ENCODE measurements around the gene SLC27A4. TPM values are rescaled to one million over a fixed set of nuclear protein-coding genes. Genes with fewer than 3 reads are reported as not detected.

SLC27A4 gene
- total RNA-seq, result 11.5 TPM

DNA sequence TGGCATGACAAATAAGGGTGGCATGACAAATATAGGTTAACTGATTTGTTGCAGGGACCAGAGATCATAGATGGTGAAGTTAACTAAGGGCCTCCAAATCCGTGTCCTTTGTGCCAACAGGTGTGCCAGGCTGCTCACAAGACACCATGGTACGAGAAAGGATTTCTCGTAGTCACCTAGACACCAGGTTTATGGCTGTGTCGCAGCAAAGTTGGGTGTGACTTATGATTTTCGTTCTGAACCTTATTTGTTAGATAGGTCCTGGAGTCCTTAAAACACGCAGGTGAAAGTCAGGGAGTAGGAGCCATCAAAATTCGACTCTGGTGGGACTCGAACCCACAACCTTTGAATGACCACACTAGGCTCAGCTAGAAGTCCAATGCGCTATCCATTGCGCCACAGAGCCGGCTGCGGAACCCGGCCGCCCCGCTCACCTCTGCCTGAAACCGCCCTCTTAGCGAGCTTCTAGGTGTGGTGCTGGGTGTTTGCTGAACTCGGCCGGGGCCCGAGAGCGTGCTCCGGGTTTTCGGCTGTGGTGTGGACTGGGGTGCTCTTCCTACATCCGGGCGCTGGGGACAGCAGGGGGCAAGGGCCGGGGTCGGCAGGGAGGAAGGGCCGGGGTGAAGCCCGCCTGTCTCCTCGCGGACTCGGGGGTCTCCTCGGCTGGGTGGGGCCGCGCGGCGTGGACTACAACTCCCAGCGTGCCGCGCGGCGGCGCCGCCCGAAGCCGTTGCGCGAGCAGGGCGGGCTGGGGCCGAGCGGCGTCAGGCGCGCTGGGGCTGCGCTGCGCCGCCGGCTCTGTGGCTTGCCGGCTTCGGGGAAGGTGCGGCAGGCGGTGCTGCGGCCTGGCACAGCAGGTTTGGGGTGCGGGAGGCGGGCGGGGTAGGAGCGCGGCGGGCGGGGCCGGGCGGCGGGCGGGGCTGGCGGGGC lies at the start of gene SLC27A4:
SLC27A4 (plus strand) TSS at position 767 of the 930 bp plus-strand sequence. CDS start 2,606 bp downstream, outside the sequence.
- DNase-seq, result peak; percentile 86

DNA sequence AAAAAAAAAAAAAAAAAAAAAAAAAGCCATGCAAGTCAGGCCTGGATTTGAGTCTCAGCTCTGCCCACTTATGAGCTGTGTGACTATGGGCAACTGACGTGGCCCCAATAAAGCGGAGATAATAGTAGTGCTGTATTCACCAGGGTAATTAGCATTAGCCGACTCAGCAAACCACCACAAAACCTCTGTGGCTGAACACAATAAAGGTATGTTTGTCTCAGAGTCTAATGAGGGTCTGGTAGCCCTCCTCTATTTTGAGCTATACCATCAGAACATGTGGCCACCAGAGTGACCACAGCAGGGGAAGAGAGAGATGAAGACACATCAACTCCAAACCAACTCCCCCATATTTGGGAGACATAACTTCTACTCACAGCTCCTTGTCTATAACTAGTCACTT lies 48.3 kb upstream of the SLC27A4 start:
- DNase-seq, result no peak

DNA sequence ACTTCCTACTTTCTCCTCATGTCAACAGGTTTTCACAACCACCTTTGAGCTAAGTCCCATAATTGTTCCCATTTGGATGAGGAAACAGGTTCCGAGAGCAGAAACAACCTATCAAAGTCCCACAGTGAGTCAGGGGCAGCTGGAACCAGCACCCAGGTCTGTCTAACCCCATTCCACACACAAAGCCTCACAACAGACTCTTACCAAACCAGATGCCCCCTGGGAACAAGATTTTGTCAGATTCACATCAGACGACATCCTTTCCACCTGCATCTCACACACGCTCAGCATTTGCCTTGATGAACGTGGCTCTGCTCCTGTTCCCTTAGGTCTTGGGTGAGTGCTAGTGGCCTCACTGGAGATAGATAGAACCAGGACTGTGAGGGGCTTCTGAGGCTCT lies 47.2 kb upstream of the SLC27A4 start:
- no peak for DNase-seq

DNA sequence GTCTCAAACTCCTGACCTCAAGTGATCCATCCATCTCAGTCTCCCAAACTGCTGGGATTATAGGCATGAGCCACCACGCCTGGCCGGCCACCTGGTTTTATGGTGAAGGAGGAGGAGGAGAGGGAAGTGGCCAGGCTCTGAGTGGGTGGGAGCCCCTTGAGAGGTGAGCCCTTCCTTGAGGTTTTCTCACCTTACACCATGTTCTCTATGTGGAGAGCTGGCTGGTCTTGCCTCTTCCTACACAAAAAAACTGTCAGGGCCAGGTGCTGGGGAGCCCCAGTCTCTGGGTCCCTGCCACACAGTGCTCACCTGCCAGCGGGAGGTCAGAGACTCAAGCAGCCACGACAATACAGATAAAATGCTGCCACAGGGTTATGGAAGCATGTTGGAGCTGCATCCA lies 46.2 kb upstream of the SLC27A4 start:
- DNase-seq, result no peak

DNA sequence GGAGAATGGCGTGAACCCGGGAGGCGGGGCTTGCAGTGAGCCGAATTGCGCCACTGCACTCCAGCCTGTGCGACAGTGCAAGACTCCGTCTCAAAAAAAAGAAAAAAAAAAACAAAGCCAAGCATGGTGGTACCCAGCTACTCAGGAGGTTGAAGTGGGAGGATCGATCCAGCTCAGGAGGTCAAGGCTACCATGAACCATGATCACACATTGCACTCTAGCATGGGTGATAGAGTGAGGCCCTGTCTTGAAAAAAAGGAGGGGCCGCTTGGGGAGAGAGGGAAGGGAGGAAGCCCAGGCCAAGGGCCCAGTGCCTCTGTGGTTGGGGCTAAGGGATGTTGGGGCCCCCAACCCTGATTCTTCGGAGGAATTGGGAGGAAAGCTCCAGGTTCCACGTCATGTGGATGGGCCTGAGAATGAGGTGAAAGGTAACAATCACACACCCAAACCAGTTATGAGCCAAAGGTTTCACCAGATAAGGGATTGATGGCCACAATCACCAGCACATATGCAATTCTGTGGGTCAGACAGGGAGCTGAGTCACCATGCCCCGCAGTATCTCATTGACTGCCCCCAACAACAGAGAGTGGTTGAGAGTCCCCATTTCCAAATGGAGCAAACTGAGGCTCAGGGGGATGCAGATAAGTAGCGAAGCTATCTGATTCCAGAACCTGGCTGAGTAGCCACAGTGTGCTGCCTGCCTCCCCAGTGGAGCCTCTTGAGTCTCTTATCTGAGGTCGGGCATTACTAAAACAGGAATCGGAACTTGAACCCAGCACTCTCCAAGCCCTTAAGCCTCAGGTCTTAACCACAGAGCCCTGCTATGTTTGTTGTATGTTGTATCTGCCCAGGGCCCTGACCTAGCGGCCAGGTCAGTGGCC lies 43.7 kb upstream of the SLC27A4 start:
- DNase-seq, result no peak

DNA sequence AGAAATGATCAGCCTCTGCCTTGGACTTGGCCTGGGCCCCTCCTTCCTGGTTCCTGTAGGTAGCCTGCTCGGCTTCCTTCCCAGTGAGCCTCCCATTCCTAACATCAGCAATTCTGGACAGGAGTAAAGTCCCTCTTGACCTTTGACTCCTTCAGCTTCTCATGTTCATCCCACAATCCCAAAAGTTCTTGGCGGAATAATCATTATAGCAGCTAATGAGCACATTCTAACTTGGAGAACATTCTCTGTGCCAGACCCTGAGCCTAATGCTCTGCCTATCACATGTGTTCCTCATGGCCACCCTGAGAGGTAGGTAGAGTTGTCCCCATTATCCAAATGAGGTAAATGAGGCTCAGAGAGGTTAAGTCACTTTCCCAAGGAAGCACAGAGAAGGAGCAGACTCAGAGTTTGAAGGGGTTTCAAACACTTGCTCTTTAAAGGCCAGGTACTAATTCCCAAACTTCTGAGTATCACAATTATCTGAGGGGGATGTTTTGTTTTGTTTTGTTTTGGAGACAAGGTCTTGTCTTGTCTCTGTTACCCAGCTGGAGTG lies 43.0 kb upstream of the SLC27A4 start:
- no peak for DNase-seq

DNA sequence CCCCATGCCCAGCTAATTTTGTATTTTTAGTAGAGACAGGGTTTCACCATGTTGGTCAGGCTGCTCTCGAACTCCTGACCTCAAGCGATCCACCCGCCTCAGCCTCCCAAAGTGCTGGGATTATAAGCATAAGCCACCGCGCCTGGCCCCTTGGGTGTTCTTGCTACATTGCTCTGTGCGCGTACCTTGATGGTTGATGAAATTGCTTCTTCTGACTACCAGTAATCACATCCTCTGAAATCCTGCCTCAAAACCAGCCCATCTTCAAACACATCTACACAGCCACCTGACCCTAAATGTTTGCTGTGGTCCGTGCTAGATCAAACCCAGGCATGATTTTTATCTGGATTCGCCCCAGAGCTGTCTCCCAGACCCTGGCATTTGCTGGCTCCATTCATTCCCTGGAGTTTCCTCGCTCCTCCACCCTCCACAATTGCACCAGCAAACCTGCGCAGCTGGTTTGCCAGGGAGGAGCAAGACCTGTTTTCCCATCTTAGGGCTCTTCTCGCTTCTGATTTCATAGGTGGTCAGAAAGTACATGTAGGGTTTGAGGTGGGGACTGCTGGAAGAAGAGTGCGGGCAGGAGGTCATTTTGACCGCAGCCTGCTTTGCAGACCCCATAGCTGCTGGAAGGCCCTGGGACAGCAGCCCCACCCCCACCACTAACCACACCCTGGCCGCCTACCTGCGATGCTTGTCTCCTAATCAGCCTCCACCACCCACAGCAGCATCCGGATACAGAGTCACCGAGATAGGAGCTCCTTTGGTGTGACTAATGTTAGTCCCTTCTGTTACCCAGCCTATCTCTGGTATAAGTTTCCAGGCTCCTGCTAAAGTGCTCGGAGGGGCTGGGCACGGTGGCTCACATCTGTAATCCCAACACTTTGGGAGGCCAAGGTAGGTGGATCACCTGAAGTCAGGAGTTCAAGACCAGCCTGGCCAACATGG lies 41.5 kb upstream of the SLC27A4 start:
- peak; percentile 21 for DNase-seq

DNA sequence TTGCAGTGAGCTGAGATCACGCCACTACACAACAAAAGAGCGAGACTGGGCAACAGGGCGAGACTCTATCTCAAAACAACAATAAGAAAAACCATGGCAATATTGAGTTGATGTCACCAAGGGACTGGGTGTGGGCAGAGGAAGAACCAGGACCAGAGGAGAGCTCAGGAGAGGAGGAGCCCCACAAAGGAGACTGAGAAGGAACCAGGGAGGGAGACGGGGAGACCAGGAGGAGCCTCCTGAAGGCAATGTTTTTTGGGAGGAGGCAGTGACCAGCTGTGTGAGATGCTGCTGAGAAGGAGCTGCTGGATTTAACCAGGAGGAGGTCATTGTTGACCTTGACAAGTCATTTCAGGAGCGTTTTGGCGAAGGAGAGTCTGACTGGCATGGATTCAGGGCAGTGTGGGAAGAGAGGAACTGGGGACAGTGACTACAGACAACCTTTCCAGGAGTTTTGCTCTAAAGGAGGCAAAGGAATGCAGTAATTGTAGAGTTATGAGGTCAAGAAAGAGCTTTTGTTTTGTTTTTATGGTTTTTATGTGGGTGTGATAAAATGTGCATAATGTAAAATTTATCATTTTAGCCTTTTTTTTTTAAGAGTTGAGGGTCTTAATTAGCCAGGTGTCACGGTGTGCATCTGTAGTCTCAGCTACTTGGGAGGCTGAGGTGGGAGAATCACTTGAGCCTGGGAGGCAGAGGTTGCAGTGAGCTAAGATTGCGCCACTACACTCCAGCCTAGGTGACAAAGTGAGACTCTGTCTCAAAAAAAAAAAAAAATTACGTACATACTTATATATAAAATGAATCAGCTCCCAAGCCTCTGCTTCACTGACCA lies 36.0 kb upstream of the SLC27A4 start:
- no peak for DNase-seq

DNA sequence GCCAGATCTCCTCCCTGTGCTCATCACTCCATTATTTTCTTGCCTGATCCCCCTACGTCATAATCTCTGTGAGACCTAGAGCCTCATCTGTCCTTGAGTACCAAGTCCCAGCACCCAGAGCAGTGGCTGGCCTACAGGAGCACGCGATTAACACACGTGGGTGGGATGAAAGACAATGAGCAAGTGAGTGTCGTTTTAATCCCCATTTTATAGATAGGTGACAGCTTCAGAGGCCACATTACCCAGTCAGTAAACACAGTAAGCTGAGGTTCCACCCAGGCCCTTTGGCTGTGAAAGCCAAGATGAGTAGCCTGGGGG lies 35.4 kb upstream of the SLC27A4 start:
- no peak for DNase-seq

DNA sequence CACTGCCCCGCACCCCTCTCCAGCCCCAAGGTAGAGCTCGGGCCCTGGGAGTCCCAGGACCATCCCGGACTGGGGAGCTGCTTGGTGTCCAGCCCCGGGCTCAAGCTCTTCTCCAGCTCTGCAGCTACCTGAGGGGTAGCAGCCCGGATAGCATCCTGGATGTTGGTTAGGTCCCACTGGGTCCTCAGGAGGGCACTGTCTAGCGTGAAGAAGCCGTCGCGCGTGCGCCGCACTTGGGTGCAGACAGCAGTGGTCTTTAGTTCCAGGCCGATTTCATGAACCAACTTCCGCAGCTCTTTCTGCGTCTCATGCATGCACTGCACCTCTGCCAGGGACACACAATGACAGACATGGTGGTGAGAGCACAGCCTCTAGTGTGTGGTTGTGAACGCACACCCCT lies 30.8 kb upstream of the SLC27A4 start:
- DNase-seq, result no peak

DNA sequence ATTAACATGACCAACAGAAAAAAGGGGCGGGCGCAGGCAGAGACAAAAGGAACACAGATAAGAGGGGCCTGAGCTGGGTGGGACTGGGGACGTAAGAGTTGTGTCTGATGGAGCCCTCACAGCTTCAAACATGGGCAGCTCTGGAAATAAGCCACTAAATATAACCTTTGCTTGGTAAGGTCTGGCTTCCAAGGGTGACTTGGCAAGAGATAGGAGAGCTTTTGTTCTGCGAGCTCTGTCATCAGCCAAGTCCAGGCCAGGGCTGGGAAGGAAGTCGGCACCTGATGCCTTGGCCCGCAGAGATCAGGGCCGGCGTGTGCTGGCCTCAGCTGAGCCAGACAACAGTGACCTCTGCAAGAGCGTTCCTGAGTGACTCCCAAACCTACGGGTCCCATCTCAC lies 29.9 kb upstream of the SLC27A4 start:
- DNase-seq, result no peak

DNA sequence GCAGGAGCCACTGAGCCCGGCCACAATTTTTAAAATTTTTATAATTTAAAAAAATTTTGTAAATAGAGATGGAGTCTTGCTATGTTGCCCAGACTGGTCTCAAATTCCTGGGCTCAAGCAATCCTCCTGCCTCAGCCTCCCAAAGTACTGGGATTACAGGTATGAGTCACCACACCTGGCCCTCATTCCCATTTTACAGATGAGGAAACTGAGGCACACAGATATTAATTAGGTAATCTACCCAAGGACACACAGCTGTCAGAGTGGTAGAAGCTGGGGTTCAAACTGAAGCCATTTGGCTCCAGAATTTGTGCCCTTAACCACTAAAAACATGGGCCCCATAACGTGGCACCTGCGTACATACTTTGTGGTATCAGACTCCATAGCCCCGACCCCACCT lies 25.6 kb upstream of the SLC27A4 start:
- no peak for DNase-seq

DNA sequence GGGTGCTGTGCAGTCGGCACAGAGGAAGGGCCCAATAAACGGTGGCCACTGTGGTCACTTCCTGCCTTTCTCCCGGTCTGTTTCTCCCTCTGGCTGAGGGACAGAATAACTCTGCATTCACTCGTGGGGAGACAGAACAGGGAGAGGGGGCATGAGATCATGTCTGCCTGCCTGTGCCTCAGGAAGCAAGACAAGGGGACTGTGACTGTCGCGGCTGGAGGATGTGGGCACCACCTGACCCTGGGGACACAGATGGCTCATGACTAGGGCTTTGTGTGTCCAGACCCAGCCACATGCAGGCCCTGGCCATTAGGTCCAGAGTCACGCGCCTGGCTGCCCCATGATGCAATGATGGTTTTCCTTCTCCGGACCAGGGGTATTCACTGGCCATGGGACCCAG lies 23.9 kb upstream of the SLC27A4 start:
- no peak for DNase-seq

DNA sequence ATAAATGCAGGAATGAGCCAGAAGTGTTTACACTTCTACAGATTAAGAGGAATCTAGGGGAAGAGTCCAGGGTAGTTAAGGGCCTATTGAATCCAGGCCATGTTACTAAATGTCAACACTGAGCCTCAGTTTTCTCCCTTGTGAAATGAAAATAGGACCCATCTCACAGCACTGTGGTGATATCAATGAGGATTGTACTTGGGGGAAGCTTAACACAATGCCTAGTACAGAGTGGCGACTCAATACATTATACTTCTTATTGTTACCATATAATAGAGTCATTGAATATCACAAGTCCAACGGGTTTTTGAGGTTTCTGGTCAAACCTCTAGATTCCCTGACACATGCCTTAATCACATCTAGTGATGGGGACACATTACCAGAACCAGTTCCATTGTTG lies 22.7 kb upstream of the SLC27A4 start:
- no peak for DNase-seq

DNA sequence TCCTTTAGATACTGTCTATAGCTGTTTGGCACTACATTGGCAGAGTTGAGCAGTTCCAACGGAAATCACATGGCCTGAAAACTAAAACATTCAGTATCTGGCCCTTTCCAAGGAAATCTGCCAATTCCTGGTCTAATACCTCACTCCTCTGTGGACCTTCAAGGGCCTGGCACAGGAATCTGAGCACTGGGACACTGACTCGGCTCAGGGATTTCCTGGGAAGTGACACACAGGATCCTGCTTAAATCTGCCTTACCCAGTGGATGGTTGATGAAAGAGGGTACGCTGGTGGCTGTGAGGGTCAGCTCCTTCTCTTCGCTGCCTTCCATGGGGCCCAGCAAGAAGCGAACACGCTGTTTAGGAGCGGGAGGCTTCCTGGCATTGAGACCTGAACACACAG lies 19.0 kb upstream of the SLC27A4 start:
- DNase-seq, result no peak

DNA sequence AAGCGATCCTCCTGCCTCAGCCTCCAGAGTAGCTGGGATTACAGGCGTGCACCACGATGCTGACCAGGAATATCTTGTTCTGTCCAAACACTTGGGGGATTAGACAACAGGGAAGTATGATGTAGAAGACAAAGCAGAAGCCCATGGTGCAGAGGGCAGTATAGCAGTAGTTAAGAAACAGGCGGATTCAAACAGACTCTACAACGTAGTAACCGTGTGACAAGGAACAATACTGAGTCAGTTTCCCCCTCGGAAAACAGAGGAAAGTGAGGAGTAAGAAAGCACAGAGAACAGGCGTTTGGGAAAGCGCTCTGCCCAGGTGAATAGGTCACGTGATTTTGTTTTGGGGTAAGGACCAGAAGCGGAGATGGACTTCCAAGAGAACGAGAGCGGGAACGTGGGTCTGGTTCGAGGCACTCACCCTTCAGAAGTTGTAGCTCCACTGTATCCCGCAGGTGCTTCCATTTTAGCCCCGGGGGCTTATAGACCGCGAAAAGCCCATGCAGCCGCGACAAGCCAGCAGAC lies 18.4 kb upstream of the SLC27A4 start:
- no peak for DNase-seq

DNA sequence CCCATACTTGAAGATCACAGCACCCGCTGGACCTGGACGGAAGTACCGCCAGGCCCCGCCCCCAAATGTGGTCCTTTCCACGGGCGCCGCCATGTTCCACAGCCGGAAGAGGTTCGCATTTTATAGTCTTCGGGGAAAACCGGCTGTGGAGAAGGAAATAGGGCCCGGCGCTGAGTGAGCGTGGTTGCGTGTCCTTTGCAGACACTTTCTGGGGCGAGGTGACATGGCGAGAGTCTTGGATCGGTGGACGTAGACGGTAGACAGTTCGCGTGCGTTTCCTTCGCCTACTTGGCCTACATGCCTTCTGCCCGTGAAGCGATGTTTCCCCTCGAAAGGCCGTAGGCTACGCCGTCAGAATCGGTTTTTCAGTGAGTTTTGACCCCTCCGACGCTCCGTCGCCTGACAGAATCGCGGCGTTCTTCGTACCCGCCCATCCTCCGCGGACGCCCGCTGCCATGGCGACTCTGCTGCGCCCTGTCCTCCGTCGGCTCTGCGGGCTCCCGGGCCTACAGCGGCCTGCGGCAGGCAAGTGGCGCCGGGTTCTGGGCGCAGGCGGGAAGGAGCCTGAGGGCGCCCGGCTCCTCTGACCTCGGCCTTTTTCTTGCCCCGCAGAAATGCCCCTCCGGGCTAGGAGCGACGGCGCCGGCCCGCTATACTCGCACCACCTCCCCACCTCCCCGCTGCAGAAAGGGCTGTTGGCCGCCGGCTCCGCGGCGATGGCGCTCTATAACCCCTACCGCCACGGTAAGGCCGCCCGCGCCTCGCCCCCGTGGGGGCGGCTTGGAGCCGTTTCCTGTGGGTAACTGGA lies 17.7 kb upstream of the SLC27A4 start, which contains the start of the genes COQ4 and TRUB2:
COQ4 (plus strand) TSS at position 436 of the 808 bp plus-strand sequence; CDS start at position 456, 20 bp downstream.
TRUB2 (minus strand) TSS at position 44 of the 808 bp plus-strand sequence; CDS start at position 5, 39 bp downstream.
- DNase-seq, result peak; percentile 98

DNA sequence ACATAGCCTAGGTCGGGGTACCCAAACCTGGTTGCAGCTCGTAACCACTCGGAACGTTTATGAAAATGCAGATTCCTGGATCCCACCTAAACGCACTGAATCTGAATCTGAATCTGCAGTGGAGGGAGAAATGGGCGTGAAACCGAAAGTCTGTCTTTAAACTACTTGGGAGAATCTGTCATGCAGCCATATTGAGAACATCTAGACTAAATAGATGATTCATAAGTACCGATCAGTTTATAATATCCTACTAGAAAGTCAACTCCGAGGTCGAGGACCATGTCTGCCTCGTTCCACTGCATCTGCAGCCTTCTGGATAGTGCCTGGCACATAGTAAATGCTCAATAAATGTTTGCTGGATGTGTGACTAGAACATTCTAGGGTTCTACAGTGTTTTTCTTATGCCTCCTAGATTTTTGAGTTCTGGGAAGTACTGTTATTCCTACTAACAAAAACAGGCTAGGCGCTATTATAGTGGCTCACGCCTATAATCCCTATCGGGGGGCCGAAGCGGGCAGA lies 17.1 kb upstream of the SLC27A4 start:
- no peak for DNase-seq

DNA sequence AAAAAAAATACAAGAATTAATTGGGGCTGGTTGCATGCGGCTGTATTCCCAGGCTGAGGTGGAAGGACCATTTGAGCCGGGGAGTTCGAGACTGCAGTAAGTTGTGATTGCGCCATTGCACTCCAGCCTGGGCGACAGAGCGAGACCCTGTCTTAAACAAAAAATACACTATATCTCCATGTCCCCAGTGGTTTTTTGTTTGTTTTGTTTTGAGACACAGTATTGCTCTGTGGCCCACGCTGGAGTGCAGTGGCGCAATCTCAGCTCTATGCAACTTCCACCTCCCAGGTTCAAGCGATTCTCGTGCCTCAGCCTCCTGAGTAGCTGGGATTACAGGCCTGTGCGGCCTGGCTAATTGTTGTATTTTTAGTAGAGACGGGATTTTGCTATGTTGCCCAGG lies 16.5 kb upstream of the SLC27A4 start:
- no peak for DNase-seq
